Esophagus (tissue), 2 donors: ENCODE results near the gene UAP1L1. TPM values are rescaled to one million over a fixed set of nuclear protein-coding genes. Genes with fewer than 3 reads are reported as not detected.

Experiments used
- H3K27ac ChIP-seq, 2 donors: one replicate each; pipeline ENCODE4 v1.5.1; 2013; ENCODE audit warnings: low read depth in 2 of 2, mild to moderate bottlenecking in 2 of 2, inconsistent platforms in 1 of 2, low read length in 1 of 2, moderate library complexity in 1 of 2
- H3K27me3 ChIP-seq, 2 donors: one replicate each; pipeline ENCODE4 v1.6.1; 2013; ENCODE audit warnings: low read length in 2 of 2, control low read depth in 1 of 2, mild to moderate bottlenecking in 1 of 2; ENCODE audit not compliant: insufficient read depth in 2 of 2, control insufficient read depth in 1 of 2
- H3K36me3 ChIP-seq, 2 donors: one replicate each; pipeline ENCODE4 v1.6.1; 2013; ENCODE audit warnings: low read length in 1 of 2; ENCODE audit not compliant: control insufficient read depth in 2 of 2, insufficient read depth in 2 of 2
- H3K4me1 ChIP-seq, 2 donors: one replicate each; pipeline ENCODE4 v1.6.1; 2013; ENCODE audit warnings: low read length in 1 of 2; ENCODE audit not compliant: control insufficient read depth in 2 of 2, insufficient read depth in 2 of 2
- H3K4me3 ChIP-seq, 2 donors: one replicate each; pipeline ENCODE4 v1.5.1; 2013; ENCODE audit warnings: low read length in 2 of 2, mild to moderate bottlenecking in 2 of 2, low read depth in 1 of 2, moderate library complexity in 1 of 2
- H3K9me3 ChIP-seq, 2 donors: one replicate each; pipeline ENCODE4 v1.6.1; 2013; ENCODE audit warnings: mild to moderate bottlenecking in 2 of 2, low read depth in 1 of 2, low read length in 1 of 2, moderate library complexity in 1 of 2; ENCODE audit not compliant: control insufficient read depth in 2 of 2, insufficient read depth in 1 of 2
- WGBS, 2 donors: extraction: QIAGEN DNeasy Blood & Tissue Kit; methylation state at CpG; one replicate each; pipeline ENCODE4 v1.1.7; 2013; 5-methylcytosine and 5-hydroxymethylcytosine counted together
- polyA plus RNA-seq, 2 donors: library from polyadenylated mRNA; stranded (reverse); fragments of 200-250 nt; gene quantifications; one replicate each; pipeline ENCODE4 v1.2.3, GENCODE V29; 2013
- donor health status: healthy with polysubstance abuse.
- donor health status: Bipolar disorder and iron deficiency.

The UAP1L1 gene
- polyA plus RNA-seq, 2 donors, result 2.9 to 3.8 TPM

GRCh38 chr9:137088121-137088520 lies 10.8 kb downstream of the UAP1L1 start:
- Histone ChIP-seq H3K36me3 (peaks cover 0 to 11% of the 10 kb centered on the region in 2 donors), H3K4me3 (no peak overlapping the region), H3K27me3 (no peaks in the 10 kb centered on the region), H3K4me1 (peaks cover 0 to 25% of the 10 kb centered on the region in 2 donors), H3K27ac (no peak overlapping the region), H3K9me3 (no peaks in the 10 kb centered on the region)
- WGBS, 2 donors, result 69 to 77% methylated on average over 5 of the region's 5 CpGs

GRCh38 chr9:137089232-137089947 lies 12.1 kb downstream of the UAP1L1 start:
- Histone ChIP-seq H3K27me3 (no peaks in the 10 kb centered on the region), H3K36me3 (peaks cover 0 to 11% of the 10 kb centered on the region in 2 donors), H3K4me1 (peaks cover 0 to 22% of the 10 kb centered on the region in 2 donors), H3K9me3 (no peaks in the 10 kb centered on the region), H3K4me3 (no peak overlapping the region), H3K27ac (peak overlapping the region; percentile 52 to 74)
- 61 to 64% methylated on average over 11 of the region's 11 CpGs for WGBS, 2 donors

- Histone ChIP-seq H3K27ac (peak overlapping the region in 1 of 2 donors; percentile 53), H3K4me1 (no peaks in the 10 kb centered on the region)
- WGBS, 2 donors, result 68 to 73% methylated on average over 30 of the region's 30 CpGs
These were observed 18.6 kb downstream of the UAP1L1 start for GRCh38 chr9:137095664-137096517.

GRCh38 chr9:137096785-137097546 lies 19.6 kb downstream of the UAP1L1 start:
- H3K9me3 ChIP-seq, result peaks cover 0 to 8% of the 10 kb centered on the region in 2 donors
- H3K27ac ChIP-seq, result no peak overlapping the region
- no peak overlapping the region for H3K4me3 ChIP-seq
- no peaks in the 10 kb centered on the region for H3K4me1 ChIP-seq
- peaks cover 1 to 46% of the 10 kb centered on the region in 2 donors for H3K36me3 ChIP-seq
- 94% methylated on average over 31 of the region's 31 CpGs for WGBS, 2 donors
- H3K27me3 ChIP-seq, result no peaks in the 10 kb centered on the region

More at GRCh38 chr9:137095664-137096517, 18.6 kb downstream of the UAP1L1 start:
- no peaks in the 10 kb centered on the region for H3K27me3 ChIP-seq
- peaks cover 0 to 39% of the 10 kb centered on the region in 2 donors for H3K36me3 ChIP-seq
- H3K4me3 ChIP-seq, result no peak overlapping the region
- no peaks in the 10 kb centered on the region for H3K9me3 ChIP-seq

DNA sequence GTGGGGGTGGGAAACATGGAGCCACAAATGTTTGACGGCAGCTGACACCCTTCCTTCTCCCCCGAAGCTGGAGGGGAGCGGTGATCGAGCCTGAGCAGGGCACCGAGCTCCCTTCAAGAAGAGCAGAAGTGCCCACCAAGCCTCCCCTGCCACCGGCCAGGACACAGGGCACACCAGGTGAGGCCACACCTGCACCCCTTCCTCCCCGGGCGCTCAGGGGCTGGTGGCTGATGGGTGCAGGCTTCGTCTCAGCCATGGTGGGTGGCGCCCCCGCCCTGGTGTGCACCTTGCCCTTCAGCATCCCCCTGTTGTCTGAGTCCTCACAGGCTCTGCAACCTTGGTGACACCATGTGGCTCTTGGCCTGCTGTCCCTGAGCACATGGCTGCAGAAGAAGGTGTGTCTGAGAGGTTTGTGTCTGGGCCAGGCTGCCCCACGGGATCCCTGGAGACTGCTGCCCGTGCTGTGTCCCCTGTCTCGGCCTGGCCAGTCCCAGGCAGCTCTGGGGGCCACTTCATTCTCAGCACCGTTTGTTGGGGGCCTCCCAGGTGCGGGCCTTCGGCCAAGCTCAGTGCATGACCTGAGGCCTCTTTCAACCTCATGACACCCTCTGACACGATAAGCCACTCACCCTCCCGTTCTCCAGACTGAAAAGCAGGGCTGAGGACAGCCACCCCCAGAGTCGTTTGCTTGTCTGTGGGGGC lies 20.6 kb downstream of the UAP1L1 start:
- H3K9me3 ChIP-seq, result peaks cover 0 to 18% of the 10 kb centered on the region in 2 donors
- no peak overlapping the region for H3K4me3 ChIP-seq
- WGBS, 2 donors, result 91 to 92% methylated on average over 20 of the region's 20 CpGs
- H3K27ac ChIP-seq, result no peak overlapping the region
- no peaks in the 10 kb centered on the region for H3K4me1 ChIP-seq
- no peaks in the 10 kb centered on the region for H3K27me3 ChIP-seq
- peaks cover 6 to 52% of the 10 kb centered on the region in 2 donors for H3K36me3 ChIP-seq

GRCh38 chr9:137099231-137099630 lies 21.9 kb downstream of the UAP1L1 start:
- Histone ChIP-seq H3K27me3 (no peaks in the 10 kb centered on the region), H3K4me3 (no peak overlapping the region), H3K27ac (no peak overlapping the region), H3K4me1 (no peaks in the 10 kb centered on the region), H3K36me3 (peaks cover 10 to 63% of the 10 kb centered on the region in 2 donors), H3K9me3 (peaks cover 0 to 18% of the 10 kb centered on the region in 2 donors)
- 92 to 96% methylated on average over 14 of the region's 14 CpGs for WGBS, 2 donors

GRCh38 chr9:137103206-137103999 lies 26.1 kb downstream of the UAP1L1 start:
- no peak overlapping the region for H3K27ac ChIP-seq
- H3K9me3 ChIP-seq, result peaks cover 0 to 18% of the 10 kb centered on the region in 2 donors
- H3K36me3 ChIP-seq, result peaks cover 19 to 79% of the 10 kb centered on the region in 2 donors
- peaks cover 0 to 4% of the 10 kb centered on the region in 2 donors for H3K4me1 ChIP-seq
- no peaks in the 10 kb centered on the region for H3K27me3 ChIP-seq
- H3K4me3 ChIP-seq, result no peak overlapping the region
- WGBS, 2 donors, result 93% methylated on average over 37 of the region's 37 CpGs

DNA sequence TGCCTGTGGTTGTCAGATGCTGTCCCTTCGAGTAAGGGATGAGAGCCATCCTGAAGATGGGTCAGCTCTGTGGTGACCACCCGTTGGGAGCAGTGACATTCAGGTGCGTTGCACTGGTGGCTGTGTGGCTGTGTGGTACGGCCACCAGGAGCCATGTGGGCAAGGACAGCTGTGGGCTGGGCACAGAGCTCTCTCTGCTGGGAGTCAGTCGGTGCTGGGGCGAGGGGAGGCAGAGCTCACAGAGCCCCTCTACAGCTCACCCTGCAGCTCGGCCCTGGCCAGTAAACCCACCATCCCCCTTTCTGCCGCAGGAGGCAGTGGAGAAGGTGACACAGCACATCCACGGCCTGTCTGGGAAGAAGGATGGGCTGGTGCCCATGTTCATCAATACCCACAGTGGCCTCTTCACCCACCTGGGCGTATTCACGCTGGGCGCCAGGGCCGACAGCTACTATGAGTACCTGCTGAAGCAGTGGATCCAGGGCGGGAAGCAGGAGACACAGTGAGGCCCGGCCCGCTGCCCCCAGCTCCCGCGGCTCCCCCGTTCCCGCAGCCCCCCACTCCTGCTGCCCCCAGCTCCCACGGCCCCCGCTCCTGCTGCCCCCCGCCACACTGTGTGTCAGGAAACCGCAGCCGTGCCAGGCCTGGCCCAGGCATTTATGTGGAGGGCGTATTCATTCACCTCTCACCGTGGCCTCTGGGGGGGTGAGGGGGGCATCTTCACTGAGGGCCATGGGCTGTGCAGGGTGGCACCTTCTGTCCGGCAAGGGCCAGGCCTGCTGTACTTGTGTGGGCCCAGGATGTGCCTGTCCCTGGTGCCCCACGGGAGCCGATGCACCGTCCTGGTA lies 28.7 kb downstream of the UAP1L1 start:
- peaks cover 27 to 90% of the 10 kb centered on the region in 2 donors for H3K36me3 ChIP-seq
- 91 to 94% methylated on average over 30 to 31 of the region's 31 CpGs for whole genome bisulfite sequencing, 2 donors
- H3K27me3 ChIP-seq, result no peaks in the 10 kb centered on the region
- H3K27ac ChIP-seq, result no peak overlapping the region
- no peak overlapping the region for H3K4me3 ChIP-seq
- peaks cover 0 to 18% of the 10 kb centered on the region in 2 donors for H3K9me3 ChIP-seq
- peaks cover 0 to 4% of the 10 kb centered on the region in 2 donors for H3K4me1 ChIP-seq
